Loucy (cell line): ENCODE results near the gene EPSTI1.
"Not testable (repeated sequence)": the region's sequence is repeated elsewhere in the genome, so short reads cannot be mapped to it uniquely, and the experiment has no call there.

Experiments used
- EZH2phosphoT487 ChIP-seq: fragments of 200-600 bp; IDR thresholded peaks from 2 replicates; pipeline ENCODE4 v1.6.1; 2018; ENCODE audit warnings: antibody characterized with exemption, mild to moderate bottlenecking, moderate library complexity, borderline replicate concordance
- TF ChIP-seq, protein P1 (sequence below): fragments of 200-600 bp; sonication (generic); conservative IDR thresholded peaks from 2 replicates; pipeline ENCODE4 v1.5.1; 2014; ENCODE audit warnings: mild to moderate bottlenecking, antibody characterized with exemption, low read length

DNA sequence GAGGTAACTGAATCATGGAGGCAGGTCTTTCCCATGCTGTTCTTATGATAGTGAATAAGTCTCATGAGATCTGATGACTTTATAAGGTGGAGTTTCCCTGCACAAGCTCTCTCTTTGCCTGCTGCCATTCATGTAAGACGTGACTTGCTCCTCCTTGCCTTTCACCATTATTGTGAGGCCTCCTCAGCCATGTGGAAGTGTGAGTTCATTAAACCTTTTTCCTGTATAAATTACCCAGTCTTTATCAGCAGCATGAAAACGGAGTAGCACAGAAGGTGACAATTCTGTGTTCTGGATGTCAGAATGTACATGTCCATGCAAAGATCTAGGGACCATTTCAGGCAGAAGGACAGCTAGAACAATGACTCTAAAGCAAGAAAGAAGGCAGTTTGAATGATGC, 129.7 kb downstream of the EPSTI1 start:
- TF ChIP-seq, protein P1, sequence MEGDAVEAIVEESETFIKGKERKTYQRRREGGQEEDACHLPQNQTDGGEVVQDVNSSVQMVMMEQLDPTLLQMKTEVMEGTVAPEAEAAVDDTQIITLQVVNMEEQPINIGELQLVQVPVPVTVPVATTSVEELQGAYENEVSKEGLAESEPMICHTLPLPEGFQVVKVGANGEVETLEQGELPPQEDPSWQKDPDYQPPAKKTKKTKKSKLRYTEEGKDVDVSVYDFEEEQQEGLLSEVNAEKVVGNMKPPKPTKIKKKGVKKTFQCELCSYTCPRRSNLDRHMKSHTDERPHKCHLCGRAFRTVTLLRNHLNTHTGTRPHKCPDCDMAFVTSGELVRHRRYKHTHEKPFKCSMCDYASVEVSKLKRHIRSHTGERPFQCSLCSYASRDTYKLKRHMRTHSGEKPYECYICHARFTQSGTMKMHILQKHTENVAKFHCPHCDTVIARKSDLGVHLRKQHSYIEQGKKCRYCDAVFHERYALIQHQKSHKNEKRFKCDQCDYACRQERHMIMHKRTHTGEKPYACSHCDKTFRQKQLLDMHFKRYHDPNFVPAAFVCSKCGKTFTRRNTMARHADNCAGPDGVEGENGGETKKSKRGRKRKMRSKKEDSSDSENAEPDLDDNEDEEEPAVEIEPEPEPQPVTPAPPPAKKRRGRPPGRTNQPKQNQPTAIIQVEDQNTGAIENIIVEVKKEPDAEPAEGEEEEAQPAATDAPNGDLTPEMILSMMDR, result not testable (repeated sequence)
- TF ChIP-seq EZH2phosphoT487, result not testable (repeated sequence)
